ENCODE measurements around the gene ILF2.

- TF ChIP-seq, protein P1, sequence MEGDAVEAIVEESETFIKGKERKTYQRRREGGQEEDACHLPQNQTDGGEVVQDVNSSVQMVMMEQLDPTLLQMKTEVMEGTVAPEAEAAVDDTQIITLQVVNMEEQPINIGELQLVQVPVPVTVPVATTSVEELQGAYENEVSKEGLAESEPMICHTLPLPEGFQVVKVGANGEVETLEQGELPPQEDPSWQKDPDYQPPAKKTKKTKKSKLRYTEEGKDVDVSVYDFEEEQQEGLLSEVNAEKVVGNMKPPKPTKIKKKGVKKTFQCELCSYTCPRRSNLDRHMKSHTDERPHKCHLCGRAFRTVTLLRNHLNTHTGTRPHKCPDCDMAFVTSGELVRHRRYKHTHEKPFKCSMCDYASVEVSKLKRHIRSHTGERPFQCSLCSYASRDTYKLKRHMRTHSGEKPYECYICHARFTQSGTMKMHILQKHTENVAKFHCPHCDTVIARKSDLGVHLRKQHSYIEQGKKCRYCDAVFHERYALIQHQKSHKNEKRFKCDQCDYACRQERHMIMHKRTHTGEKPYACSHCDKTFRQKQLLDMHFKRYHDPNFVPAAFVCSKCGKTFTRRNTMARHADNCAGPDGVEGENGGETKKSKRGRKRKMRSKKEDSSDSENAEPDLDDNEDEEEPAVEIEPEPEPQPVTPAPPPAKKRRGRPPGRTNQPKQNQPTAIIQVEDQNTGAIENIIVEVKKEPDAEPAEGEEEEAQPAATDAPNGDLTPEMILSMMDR (IDR thresholded peaks at IDR 0.05; ENCODE audit: insufficient read depth, low read depth, low read length): no peak
- TF ChIP-seq EZH2 (IDR thresholded peaks at IDR 0.05; ENCODE audit: insufficient read depth, low read length): no peak
Measured at GRCh38 chr1:153669606-153670005, 1.2 kb downstream of the ILF2 start.
